Right lobe of liver (tissue), 4 donors: ENCODE data around the gene ITGA8.

Experiments used
- CTCF ChIP-seq, 4 donors: fragments of 200-600 bp in 3 of 4; fragments of 450-650 bp in 1 of 4; IDR thresholded peaks; one replicate each; pipeline versions ENCODE4 v1.5.1 to v1.8.0; 2016 to 2022; ENCODE audit warnings: antibody characterized with exemption in 4 of 4, mild to moderate bottlenecking in 2 of 4
- POLR2A ChIP-seq: fragments of 450-650 bp; IDR thresholded peaks from one replicate; pipeline ENCODE4 v1.6.1; 2017; ENCODE audit warnings: antibody characterized with exemption, mild to moderate bottlenecking
- donor health status: DM: no; HTN: no; CAD: no.
- donor health status: DM: no; HTN: no; CAD: no.
- donor health status: DM: no; HTN: yes; CAD: no.

GRCh38 chr10:15518250-15518649, 201.5 kb downstream of the ITGA8 start:
- no peak for TF ChIP-seq CTCF (IDR thresholded peaks at IDR 0.05)
- no peak for TF ChIP-seq POLR2A
